Neuronal stem cell (in vitro differentiated cells): ENCODE data around the gene FAM9C.

Experiments used
- DNase-seq: peaks from one replicate; pipeline ENCODE4 v3.0.0-alpha.2; 2013; ENCODE audit warnings: low spot score
- H2AFZ ChIP-seq: one replicate; pipeline ENCODE4 v1.6.1; 2013; ENCODE audit warnings: mild to moderate bottlenecking, low read length, inconsistent platforms
- H2AK5ac ChIP-seq: 2 replicates; pipeline ENCODE4 v1.6.1; 2013; ENCODE audit warnings: low read depth, mild to moderate bottlenecking, inconsistent platforms, low read length, moderate library complexity, mixed read lengths
- H2BK120ac ChIP-seq: 2 replicates; pipeline ENCODE4 v1.6.1; 2013; ENCODE audit warnings: low read depth, mild to moderate bottlenecking, inconsistent platforms, low read length, moderate library complexity, mixed read lengths
- H2BK12ac ChIP-seq: one replicate; pipeline ENCODE4 v1.6.1; 2013; ENCODE audit warnings: low read length, inconsistent platforms
- H2BK15ac ChIP-seq: 2 replicates; pipeline ENCODE4 v1.6.1; 2013; ENCODE audit warnings: mild to moderate bottlenecking, low read length, inconsistent platforms, mixed read lengths
- H2BK5ac ChIP-seq: one replicate; pipeline ENCODE4 v1.6.1; 2013; ENCODE audit warnings: inconsistent platforms, mild to moderate bottlenecking, low read length, moderate library complexity
- H3K14ac ChIP-seq: one replicate; pipeline ENCODE4 v1.6.1; 2013; ENCODE audit warnings: low read length, inconsistent platforms
- H3K18ac ChIP-seq: 2 replicates; pipeline ENCODE4 v1.6.1; 2013; ENCODE audit warnings: low read length, inconsistent platforms
- H3K23ac ChIP-seq: 2 replicates; pipeline ENCODE4 v1.6.1; 2013; ENCODE audit warnings: low read depth, mild to moderate bottlenecking, mixed read lengths, low read length, inconsistent platforms; ENCODE audit not compliant: poor library complexity
- H3K27ac ChIP-seq: replicated peaks from 3 replicates; pipeline ENCODE4 v1.5.1; 2013; ENCODE audit warnings: low read length, inconsistent platforms
- H3K27me3 ChIP-seq, 3 experiments: 2 replicates each; pipeline ENCODE4 v1.6.1; 2013; ENCODE audit warnings: low read length in 3 of 3, mild to moderate bottlenecking in 2 of 3, inconsistent platforms in 1 of 3, low read depth in 1 of 3, mixed read lengths in 1 of 3, moderate library complexity in 1 of 3; ENCODE audit not compliant: control insufficient read depth in 3 of 3, insufficient read depth in 3 of 3
- H3K36me3 ChIP-seq, 2 donors: replicated peaks in 1 of 2; 2 replicates each; pipeline ENCODE4 v1.6.1; 2013; ENCODE audit warnings: low read length in 2 of 2; ENCODE audit not compliant: control insufficient read depth in 2 of 2, insufficient read depth in 2 of 2
- H3K4ac ChIP-seq: 2 replicates; pipeline ENCODE4 v1.6.1; 2013; ENCODE audit warnings: inconsistent platforms, mild to moderate bottlenecking, low read length, moderate library complexity
- H3K4me1 ChIP-seq, 2 donors: 1 replicate in 1 of 2; 2 replicates in 1 of 2; pipeline ENCODE4 v1.6.1; 2013; ENCODE audit warnings: low read length in 2 of 2, low read depth in 1 of 2; ENCODE audit not compliant: control insufficient read depth in 2 of 2, insufficient read depth in 1 of 2
- H3K4me2 ChIP-seq: one replicate; pipeline ENCODE4 v1.6.1; 2013; ENCODE audit warnings: mild to moderate bottlenecking, low read length, inconsistent platforms; ENCODE audit not compliant: insufficient read depth, poor library complexity, severe bottlenecking
- H3K4me3 ChIP-seq, 2 donors: 2 replicates each; pipeline ENCODE4 v1.5.1; 2013; ENCODE audit warnings: low read length in 2 of 2, mild to moderate bottlenecking in 2 of 2, inconsistent platforms in 1 of 2, moderate library complexity in 1 of 2
- H3K79me1 ChIP-seq: one replicate; pipeline ENCODE4 v1.6.1; 2013; ENCODE audit warnings: low read depth, mild to moderate bottlenecking, inconsistent platforms, low read length, moderate library complexity
- H3K9ac ChIP-seq: one replicate; pipeline ENCODE4 v1.6.1; 2013; ENCODE audit warnings: mild to moderate bottlenecking, low read depth, low read length, inconsistent platforms; ENCODE audit not compliant: poor library complexity
- H3K9me3 ChIP-seq, 2 donors: replicated peaks in 1 of 2; 2 replicates each; pipeline versions ENCODE3 to v1.6.1; 2013; ENCODE audit warnings: low read length in 2 of 2, mild to moderate bottlenecking in 2 of 2, inconsistent platforms in 1 of 2, low read depth in 1 of 2, mixed read lengths in 1 of 2, moderate library complexity in 1 of 2; ENCODE audit not compliant: control insufficient read depth in 2 of 2, insufficient read depth in 1 of 2
- H4K8ac ChIP-seq: one replicate; pipeline ENCODE4 v1.6.1; 2013; ENCODE audit warnings: low read depth, mild to moderate bottlenecking, inconsistent platforms, low read length, moderate library complexity
- H4K91ac ChIP-seq: one replicate; pipeline ENCODE4 v1.6.1; 2013; ENCODE audit warnings: low read length, low read depth, mild to moderate bottlenecking, inconsistent platforms; ENCODE audit not compliant: poor library complexity
- WGBS, 2 donors: extraction: QIAGEN DNeasy Blood & Tissue Kit; methylation state at CpG; one replicate each; pipeline ENCODE4 v1.1.7; 2013; ENCODE audit warnings: missing lambda C conversion rate in 2 of 2, mixed read lengths in 1 of 2; ENCODE audit not compliant: insufficient read length in 2 of 2, insufficient replicate concordance in 1 of 2; ENCODE audit errors: extremely low coverage in 2 of 2; 5-methylcytosine and 5-hydroxymethylcytosine counted together

The FAM9C gene

GRCh38 chrX:13090339-13091110, 46.1 kb upstream of the FAM9C start:
- Histone ChIP-seq H2BK120ac (no peak overlapping the region), H3K4me3 (no peak overlapping the region), H3K9ac (no peak overlapping the region), H2AFZ (peak overlapping the region; percentile 51), H2AK5ac (no peak overlapping the region), H3K27ac (no peak overlapping the region), H3K4me2 (no peak overlapping the region), H3K14ac (no peak overlapping the region), H3K9me3 (no peaks in the 10 kb centered on the region), H2BK5ac (no peak overlapping the region), H2BK12ac (no peak overlapping the region), H3K4me1 (peaks cover 0 to 9% of the 10 kb centered on the region in 2 donors), H3K36me3 (no peaks in the 10 kb centered on the region), H3K27me3 (no peaks in the 10 kb centered on the region), H3K79me1 (no peaks in the 10 kb centered on the region), H3K4ac (no peak overlapping the region), H4K8ac (no peak overlapping the region), H3K23ac (no peak overlapping the region), H4K91ac (no peak overlapping the region), H2BK15ac (no peak overlapping the region), H3K18ac (no peak overlapping the region)
- DNase-seq, result no peak
- no CpG with 5 or more reads among the region's 14 CpGs for WGBS, 2 donors

- Histone ChIP-seq H3K27me3 (no peaks in the 10 kb centered on the region), H3K4me2 (no peak overlapping the region), H3K4me3 (no peak overlapping the region), H3K9me3 (no peaks in the 10 kb centered on the region), H3K9ac (no peak overlapping the region), H4K8ac (no peak overlapping the region), H3K14ac (no peak overlapping the region), H3K36me3 (no peaks in the 10 kb centered on the region), H2BK15ac (no peak overlapping the region), H2BK12ac (no peak overlapping the region), H3K23ac (no peak overlapping the region), H4K91ac (no peak overlapping the region), H3K4me1 (peaks cover 0 to 9% of the 10 kb centered on the region in 2 donors), H2AFZ (peak overlapping the region; percentile 51), H3K79me1 (no peaks in the 10 kb centered on the region), H2BK120ac (no peak overlapping the region), H2AK5ac (no peak overlapping the region), H3K27ac (no peak overlapping the region), H3K18ac (no peak overlapping the region), H3K4ac (no peak overlapping the region), H2BK5ac (no peak overlapping the region)
- no peak for DNase-seq
- no CpG with 5 or more reads among the region's 1 CpG for WGBS, 2 donors
Observed at GRCh38 chrX:13090027-13090338, 45.6 kb upstream of the FAM9C start.

- H4K91ac ChIP-seq, result no peak overlapping the region
- H2BK120ac ChIP-seq, result no peak overlapping the region
- H3K27ac ChIP-seq, result no peak overlapping the region
- no peak for DNase-seq
- H3K18ac ChIP-seq, result no peak overlapping the region
- no peaks in the 10 kb centered on the region for H3K9me3 ChIP-seq
- no peak overlapping the region for H2AK5ac ChIP-seq
- no peaks in the 10 kb centered on the region for H3K27me3 ChIP-seq
- H2BK5ac ChIP-seq, result no peak overlapping the region
- no peaks in the 10 kb centered on the region for H3K36me3 ChIP-seq
- H2BK12ac ChIP-seq, result no peak overlapping the region
- H3K4ac ChIP-seq, result no peak overlapping the region
- H3K23ac ChIP-seq, result no peak overlapping the region
- no peak overlapping the region for H3K4me2 ChIP-seq
- H3K4me1 ChIP-seq, result peaks cover 0 to 6% of the 10 kb centered on the region in 2 donors
- H4K8ac ChIP-seq, result no peak overlapping the region
- no peaks in the 10 kb centered on the region for H3K79me1 ChIP-seq
- no peak overlapping the region for H3K9ac ChIP-seq
- H2AFZ ChIP-seq, result no peak overlapping the region
- no CpG with 5 or more reads among the region's 5 CpGs for WGBS, 2 donors
- no peak overlapping the region for H3K4me3 ChIP-seq
- no peak overlapping the region for H3K14ac ChIP-seq
- no peak overlapping the region for H2BK15ac ChIP-seq
Observed at GRCh38 chrX:13088156-13088487, 43.7 kb upstream of the FAM9C start.

- Histone ChIP-seq H3K36me3 (no peaks in the 10 kb centered on the region), H2BK15ac (no peak overlapping the region), H3K14ac (no peak overlapping the region), H4K8ac (no peak overlapping the region), H3K27me3 (no peaks in the 10 kb centered on the region), H3K27ac (no peak overlapping the region), H3K4me1 (peaks cover 0 to 6% of the 10 kb centered on the region in 2 donors), H3K23ac (no peak overlapping the region), H2BK12ac (no peak overlapping the region), H3K4ac (no peak overlapping the region), H3K4me3 (no peak overlapping the region), H4K91ac (no peak overlapping the region), H3K79me1 (no peaks in the 10 kb centered on the region), H2BK120ac (no peak overlapping the region), H3K4me2 (no peak overlapping the region), H2BK5ac (no peak overlapping the region), H3K9me3 (no peaks in the 10 kb centered on the region), H2AFZ (no peak overlapping the region), H3K9ac (no peak overlapping the region), H3K18ac (no peak overlapping the region), H2AK5ac (no peak overlapping the region)
- DNase-seq, result no peak
- no CpG with 5 or more reads among the region's 10 CpGs for WGBS, 2 donors
Observed at GRCh38 chrX:13087322-13088155, 43.1 kb upstream of the FAM9C start.
